Measurements from ENCODE around the gene EPS8L1.
"Not testable (repeated sequence)": the region's sequence is repeated elsewhere in the genome, so short reads cannot be mapped to it uniquely, and the experiment has no call there.

Gene EPS8L1

DNA sequence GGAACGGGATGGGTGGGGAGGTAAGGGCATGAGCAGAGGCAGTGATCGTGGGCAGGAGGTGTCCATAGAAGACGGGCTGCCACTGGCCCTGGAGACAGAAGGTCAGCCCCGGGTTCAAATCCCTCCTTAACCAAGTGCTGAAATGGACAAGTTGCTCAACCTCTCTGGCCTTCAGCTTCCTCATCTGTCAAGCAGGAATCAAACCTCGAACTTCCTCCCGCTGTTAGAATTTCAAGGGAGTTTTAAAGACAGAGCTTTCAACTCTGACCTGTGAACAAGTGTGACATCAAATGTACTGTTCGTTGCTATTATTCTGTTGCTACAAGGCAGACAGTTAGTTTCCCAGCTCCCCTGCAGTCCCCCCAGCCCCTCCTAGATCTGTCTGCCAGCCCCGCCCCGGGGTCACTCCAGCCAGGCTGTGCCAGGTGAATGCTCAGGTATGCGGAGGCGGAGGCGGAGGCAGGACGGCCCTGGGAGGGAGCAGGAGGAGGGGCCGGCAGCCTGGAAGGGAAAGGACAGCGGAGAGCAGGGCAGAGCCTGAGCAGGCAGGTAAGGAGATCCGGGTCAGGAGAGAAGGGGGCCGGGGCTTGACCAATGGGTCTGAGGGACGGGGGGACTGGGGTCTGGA, at the start of gene EPS8L1:
EPS8L1 (plus strand) TSS at position 499 of the 628 bp plus-strand sequence. CDS start 576 bp downstream, outside the sequence.
- no peak for DNase-seq (ENCODE audit: low read depth)

- not testable (repeated sequence) for DNase-seq (ENCODE audit: low read depth)
Measured at GRCh38 chr19:55027140-55027471, 48.6 kb upstream of the EPS8L1 start.

- no peak for DNase-seq (ENCODE audit: low read depth)
Measured at GRCh38 chr19:55027472-55028337, 48.0 kb upstream of the EPS8L1 start.

DNA sequence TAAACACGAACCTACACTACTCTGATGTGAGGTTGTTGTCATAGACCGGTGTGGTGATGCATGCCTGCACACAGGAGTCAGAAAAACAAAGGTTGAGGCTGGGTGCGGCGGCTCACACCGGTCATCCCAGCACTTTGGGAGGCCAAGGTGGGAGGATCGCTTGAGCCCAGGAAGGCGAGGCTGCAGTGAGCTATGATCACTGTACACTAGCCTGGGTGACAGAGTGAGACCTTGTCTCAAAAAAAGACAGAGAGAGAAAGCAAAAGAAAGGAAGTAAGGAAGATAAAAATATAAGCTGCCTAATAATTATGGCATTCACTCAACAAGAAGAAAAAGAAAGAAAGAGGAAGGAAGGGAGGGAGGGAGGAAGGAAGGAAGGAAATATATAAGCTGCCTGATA, 46.9 kb upstream of the EPS8L1 start:
- no peak for DNase-seq (ENCODE audit: low read depth)

DNA sequence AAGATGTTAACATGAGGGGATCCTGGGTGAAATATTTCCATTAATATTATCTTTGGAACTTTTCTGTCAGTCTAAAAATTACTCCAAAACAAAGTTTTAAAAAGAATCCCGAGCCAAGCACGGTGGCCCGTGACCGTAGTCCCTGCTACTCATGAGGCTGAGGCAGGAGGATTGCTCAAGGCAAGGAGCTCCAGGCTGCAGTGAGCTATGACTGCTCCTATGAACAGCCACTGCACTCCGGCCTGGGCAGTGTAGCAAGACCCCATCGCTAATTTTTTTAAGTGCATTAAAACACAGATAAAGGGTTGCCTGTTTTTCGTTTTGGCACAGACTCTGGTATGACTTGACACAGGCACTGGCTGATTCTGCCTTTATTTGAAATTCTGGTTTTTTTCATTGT, 44.5 kb upstream of the EPS8L1 start:
- DNase-seq (ENCODE audit: low read depth), result no peak

DNA sequence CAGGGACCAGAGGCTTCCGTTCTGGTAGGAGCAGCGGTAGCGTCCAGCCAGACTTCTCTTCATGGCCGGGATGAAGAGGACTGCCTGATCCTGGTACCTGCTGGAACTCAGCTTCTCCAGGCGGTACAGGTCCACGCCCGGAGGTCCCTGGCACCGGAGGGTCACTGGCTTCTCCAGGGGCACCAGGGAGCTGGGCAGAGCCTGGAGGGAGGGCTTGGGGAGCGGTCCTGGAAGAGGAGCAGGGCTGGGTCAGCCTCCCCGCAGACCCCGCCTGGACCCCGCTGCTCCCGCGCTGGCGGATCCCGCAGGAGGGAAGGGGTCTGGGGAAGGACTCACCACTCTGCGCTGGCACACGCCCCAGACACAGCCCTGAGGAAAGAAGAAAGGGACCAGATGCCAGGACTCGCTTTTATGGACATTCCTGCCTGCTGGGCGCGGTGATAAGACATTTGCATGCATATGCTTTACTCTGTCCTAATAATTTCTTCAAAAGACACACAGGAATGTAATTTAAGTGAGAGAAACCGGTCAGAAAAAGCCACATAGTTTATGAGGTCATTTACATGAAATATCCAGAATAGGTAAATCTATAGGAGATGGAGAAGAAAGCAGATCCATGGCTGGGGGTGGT, 43.4 kb upstream of the EPS8L1 start:
- DNase-seq (ENCODE audit: low read depth), result no peak

DNA sequence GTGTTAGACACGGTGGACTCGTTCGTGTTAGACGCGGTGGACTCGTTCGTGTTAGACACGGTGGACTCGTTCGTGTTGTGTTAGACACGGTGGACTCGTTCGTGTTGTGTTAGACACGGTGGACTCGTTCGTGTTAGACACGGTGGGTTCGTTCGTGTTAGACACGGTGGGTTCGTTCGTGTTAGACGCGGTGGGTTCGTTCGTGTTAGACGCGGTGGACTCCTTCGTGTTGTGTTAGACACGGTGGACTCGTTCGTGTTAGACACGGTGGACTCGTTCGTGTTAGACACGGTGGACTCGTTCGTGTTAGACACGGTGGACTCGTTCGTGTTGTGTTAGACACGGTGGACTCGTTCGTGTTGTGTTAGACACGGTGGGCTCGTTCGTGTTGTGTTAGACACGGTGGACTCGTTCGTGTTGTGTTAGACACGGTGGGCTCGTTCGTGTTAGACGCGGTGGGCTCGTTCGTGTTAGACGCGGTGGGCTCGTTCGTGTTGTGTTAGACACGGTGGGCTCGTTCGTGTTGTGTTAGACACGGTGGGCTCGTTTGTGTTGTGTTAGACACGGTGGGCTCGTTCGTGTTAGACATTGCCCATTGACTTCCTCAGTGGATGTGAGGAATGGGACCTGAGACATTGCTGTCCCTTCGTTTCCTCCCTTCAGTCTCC, 42.6 kb upstream of the EPS8L1 start:
- DNase-seq (ENCODE audit: low read depth), result not testable (repeated sequence)

- DNase-seq (ENCODE audit: low read depth), result no peak
Measured at GRCh38 chr19:55034751-55035150, 40.9 kb upstream of the EPS8L1 start.

DNA sequence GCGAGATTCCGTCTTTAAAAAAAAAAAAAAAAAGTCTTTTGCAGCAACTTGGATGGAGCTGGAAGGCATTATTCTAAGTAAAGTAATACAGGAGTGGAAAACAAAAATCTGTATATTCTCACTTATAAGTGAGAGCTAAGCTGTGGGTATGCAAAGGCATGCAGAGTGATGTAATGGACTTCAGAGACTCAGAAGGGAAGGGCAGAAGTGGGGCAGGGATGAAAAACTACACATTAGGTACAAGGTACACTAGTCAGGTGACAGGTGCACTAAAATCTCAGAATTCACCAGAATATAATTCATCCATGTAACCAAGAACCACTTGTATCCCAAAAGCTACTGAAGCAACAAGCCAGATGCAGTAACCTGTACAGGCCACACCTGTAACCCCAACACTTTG, 39.6 kb upstream of the EPS8L1 start:
- no peak for DNase-seq (ENCODE audit: low read depth)

GRCh38 chr19:55037603-55038002, 38.1 kb upstream of the EPS8L1 start:
- not testable (repeated sequence) for DNase-seq (ENCODE audit: low read depth)

DNA sequence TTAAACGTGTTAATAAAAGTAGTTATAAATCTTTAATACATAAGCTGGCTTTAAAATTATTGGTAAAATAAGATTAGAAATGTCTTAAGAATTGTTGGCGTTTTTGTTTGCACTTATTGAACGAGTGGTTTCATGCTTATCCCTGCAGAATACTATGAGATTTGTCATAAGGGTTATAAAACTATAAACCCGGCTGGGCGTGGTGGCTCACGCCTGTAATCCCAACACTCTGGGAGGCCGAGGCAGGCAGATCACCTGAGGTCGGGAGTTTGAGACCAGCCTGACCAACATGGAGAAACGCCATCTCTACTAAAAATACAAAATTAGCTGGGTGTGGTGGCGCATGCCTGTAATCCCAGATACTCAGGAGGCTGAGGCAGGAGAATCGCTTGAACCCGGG, 35.0 kb upstream of the EPS8L1 start:
- not testable (repeated sequence) for DNase-seq (ENCODE audit: low read depth)

- no peak for DNase-seq (ENCODE audit: low read depth)
Measured at GRCh38 chr19:55041244-55041626, 34.4 kb upstream of the EPS8L1 start.

GRCh38 chr19:55041627-55042343, 33.9 kb upstream of the EPS8L1 start:
- DNase-seq (ENCODE audit: low read depth), result no peak

- no peak for DNase-seq (ENCODE audit: low read depth)
Measured at GRCh38 chr19:55042344-55042678, 33.4 kb upstream of the EPS8L1 start.

GRCh38 chr19:55042688-55043087, 33.0 kb upstream of the EPS8L1 start:
- no peak for DNase-seq (ENCODE audit: low read depth)

GRCh38 chr19:55044286-55044685, 31.4 kb upstream of the EPS8L1 start:
- DNase-seq (ENCODE audit: low read depth), result no peak

DNA sequence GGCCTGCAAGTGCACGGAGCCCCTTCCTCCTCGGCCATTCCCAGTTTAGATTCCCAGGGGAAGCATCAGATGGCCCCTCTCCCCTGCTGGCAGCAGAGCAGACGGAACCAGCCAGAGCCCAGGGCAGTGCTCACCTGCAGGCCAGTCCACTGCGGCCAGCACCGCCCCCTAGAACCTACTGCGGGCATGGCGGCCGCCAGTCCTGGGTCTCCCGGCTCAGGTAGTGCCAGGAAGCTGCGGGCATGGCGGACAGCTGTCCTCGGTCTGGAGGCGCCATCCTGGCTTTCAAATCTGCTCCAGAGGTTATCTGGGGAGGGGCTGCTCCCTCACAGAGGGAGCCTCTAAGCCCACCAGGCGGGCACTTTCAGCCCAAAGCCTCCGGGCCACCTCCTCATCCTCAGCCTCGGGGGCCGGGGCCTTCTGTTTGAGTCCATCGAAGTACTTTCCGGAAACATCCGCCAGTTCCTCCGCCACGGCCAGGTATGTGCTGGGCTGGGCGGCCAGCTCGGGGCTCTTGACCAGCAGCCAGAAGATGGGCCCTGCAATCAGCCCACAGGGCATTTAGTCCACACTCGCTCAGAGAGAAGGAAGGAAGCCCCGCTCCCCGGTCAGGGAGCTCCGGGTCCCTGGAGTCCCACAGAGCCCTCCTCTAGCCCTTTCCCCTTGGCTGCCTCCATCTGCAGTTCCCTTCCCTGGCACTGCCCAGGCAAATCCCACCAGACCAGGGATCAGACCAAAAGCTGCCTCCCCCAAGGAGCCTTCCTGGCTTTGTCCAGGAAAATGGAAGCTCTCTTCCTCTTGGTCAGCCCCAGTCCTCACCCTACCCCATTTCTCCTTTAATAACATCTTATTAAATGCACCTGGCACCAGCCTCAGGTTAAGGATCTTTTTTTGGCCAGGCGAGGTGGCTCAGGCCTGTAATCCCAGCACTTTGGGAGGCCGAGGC, 30.6 kb upstream of the EPS8L1 start:
- no peak for DNase-seq (ENCODE audit: low read depth)

DNA sequence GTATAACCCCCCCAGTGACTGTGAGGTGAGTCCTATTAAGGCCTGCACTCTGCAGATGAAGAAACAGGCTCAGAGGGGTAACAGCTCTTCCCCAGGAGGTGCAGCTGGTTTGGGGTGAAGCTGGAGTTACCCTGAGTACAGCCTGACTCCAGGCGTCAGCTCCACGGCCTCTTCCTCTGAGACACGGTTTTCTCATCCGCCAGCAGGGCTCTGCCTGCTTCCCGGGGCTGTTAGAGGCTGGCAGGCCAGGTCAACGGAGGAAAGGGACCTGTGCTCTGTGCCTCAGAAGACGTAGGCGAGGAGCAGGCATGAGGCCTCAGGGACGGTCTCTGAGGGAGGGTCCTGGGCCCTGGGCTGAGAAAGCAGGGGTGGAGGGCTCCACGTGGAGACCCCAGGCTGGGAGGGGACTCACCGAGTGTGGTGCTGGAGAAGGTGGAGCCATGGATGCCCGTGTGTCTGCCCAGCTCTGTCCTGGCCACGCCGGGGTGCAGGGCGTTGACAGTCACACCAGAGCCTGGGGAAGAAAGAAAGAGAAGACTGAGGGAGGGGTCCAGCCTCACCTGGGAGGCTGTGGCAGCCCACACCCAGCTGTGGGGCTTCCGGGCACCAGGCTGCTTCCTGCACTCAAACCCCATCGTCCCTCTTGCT, 28.6 kb upstream of the EPS8L1 start:
- DNase-seq (ENCODE audit: low read depth), result no peak

- no peak for DNase-seq (ENCODE audit: low read depth)
Measured at GRCh38 chr19:55047951-55048350, 27.7 kb upstream of the EPS8L1 start.

GRCh38 chr19:55048446-55048845, 27.2 kb upstream of the EPS8L1 start:
- DNase-seq (ENCODE audit: low read depth), result no peak
